ENCODE measurements around the gene ARHGEF28. TPM values are rescaled to one million over a fixed set of nuclear protein-coding genes. Genes with fewer than 3 reads are reported as not detected.
A peak's percentile ranks its signal among the peaks of the same experiment; 100 is the strongest.

Gene ARHGEF28
- total and polyA plus RNA-seq, 9 of the 15 experiments (the other 6 are each of a cell fraction or from before 2014, with no cell fraction given): 0.27 TPM; not detected in 8

DNA sequence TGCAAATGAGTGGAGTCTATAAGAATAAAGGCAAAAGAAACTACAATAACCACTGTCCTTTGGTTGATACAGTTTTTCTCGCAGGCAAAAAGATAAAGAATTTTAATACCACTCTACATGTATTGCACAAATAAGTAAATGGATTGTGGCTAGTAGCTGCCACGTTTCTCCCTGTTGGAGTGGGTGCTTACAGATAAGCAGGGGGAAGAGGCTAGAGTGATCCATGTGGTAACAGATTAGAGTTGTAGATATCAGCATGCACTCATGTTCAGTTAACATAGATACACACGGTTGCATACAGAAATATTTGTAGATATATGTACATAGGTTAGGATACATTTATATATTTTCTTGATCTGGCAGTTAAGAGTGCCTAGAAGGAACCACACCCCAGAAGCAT is 179.5 kb downstream of the ARHGEF28 start (continued):
- TF ChIP-seq CBFA2T3 (IDR thresholded peaks at IDR 0.05): peak; percentile 31
- peak; percentile 55; the same call in 1 of the 2 replicates for TF ChIP-seq TEAD4 (IDR thresholded peaks at IDR 0.05; ENCODE audit: low read length)
- no peak for TF ChIP-seq TEAD4 (CRISPR knock-in tag; IDR thresholded peaks at IDR 0.05; ENCODE audit: borderline replicate concordance)
- TF ChIP-seq CAMTA2 (CRISPR knock-in tag; conservative IDR thresholded peaks at IDR 0.05): no peak

DNA sequence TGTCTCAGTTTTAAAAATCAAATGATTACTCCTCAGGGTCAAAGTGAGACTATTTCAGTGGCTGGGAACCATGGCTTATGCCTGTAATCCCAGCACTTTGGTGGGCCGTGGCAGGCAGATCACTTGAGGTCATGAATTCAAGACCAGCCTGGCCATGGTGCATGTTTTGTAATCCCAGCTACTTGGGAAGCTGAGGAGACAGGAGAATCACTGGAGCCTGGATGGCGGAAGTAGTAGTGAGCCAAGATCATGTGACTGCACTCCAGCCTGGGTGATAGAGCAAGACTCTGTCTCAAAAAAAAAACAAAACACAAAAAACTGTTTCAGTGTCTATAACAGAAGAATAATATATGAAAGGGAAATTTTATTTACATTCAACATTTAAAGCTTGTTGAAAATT is 182.9 kb downstream of the ARHGEF28 start:
- Histone ChIP-seq H3K36me3 (ENCODE audit: control insufficient read depth, insufficient read depth, low read length) (no peaks in the 10 kb centered on the region), H3K9me1 (ENCODE audit: control insufficient read depth, insufficient read depth, low read length) (no peaks in the 10 kb centered on the region), H3K4me2 (ENCODE audit: insufficient read depth, low read length) (no peak overlapping the region), H4K20me1 (replicated peaks; ENCODE audit: control insufficient read depth, insufficient read depth, low read length) (no peaks in the 10 kb centered on the region), H2AFZ (ENCODE audit: low read depth, low read length) (no peak overlapping the region), H3K27me3 (ENCODE audit: control insufficient read depth in 2 of 2, insufficient read depth in 2 of 2, low read length in 2 of 2) (peaks cover 11 to 12% of the 10 kb centered on the region in 2 experiments; a peak in 4 of 5 replicates), H3K79me2 (ENCODE audit: control insufficient read depth, insufficient read depth, low read length) (no peaks in the 10 kb centered on the region), H3K9ac (ENCODE audit: insufficient read depth in 1 of 2, low read depth in 2 of 2, low read length in 2 of 2) (no peak overlapping the region), H3K27ac (ENCODE audit: extremely low read depth, low read depth, low read length) (no peak overlapping the region), H3K4me1 (replicated peaks in 1 of 2; ENCODE audit: control insufficient read depth in 2 of 2, insufficient read depth in 2 of 2, low read length in 2 of 2) (no peaks in the 10 kb centered on the region; a peak in 1 of 5 replicates), H3K9me3 (replicated peaks; ENCODE audit: control insufficient read depth, insufficient read depth, low read depth, low read length) (no peaks in the 10 kb centered on the region), H3K4me3 (no peak overlapping the region)
- TF ChIP-seq ZNF274 (IDR thresholded peaks at IDR 0.05; ENCODE audit: borderline replicate concordance, low read depth, low read length) (no peak), ZNF766 (CRISPR knock-in tag; conservative IDR thresholded peaks at IDR 0.05) (no peak), TFE3 (CRISPR knock-in tag; IDR thresholded peaks at IDR 0.05) (peak; percentile 45), ZBTB49 (CRISPR knock-in tag; IDR thresholded peaks at IDR 0.05; ENCODE audit: borderline replicate concordance) (no peak), NFE2 (IDR thresholded peaks at IDR 0.05; ENCODE audit: low read depth) (no peak), ZNF444 (CRISPR knock-in tag; IDR thresholded peaks at IDR 0.05) (no peak), BACH1 (tag; IDR thresholded peaks at IDR 0.05) (no peak), ZNF644 (tag; IDR thresholded peaks at IDR 0.05; ENCODE audit: low read depth) (0 out of 2 replicates have a peak, but pooled peaks have one; percentile 37), HLTF (IDR thresholded peaks at IDR 0.05) (no peak), ARNT (IDR thresholded peaks at IDR 0.05) (no peak)
- intact Hi-C loops (cut with micrococcal nuclease) (no loop called here), in situ Hi-C loops (cut with MboI) (no loop called here)
- no peak for FAIRE-seq
- no peak for ATAC-seq
- 0% methylated on average over 2 of the region's 2 CpGs for WGBS (ENCODE audit: insufficient coverage, low coverage, missing lambda C conversion rate)
- BruUV-seq (replicated peaks): no TSS peak
- CTCF ChIA-PET (ENCODE audit: low intra/inter-chr PET ratio): no interaction called here
- DNase-seq (ENCODE audit: extremely low read depth in 1 of 4, low spot score in 3 of 4): no peak
- POLR2A ChIA-PET: no interaction called here
